ENCODE results near the gene PPP2R5C. TPM values are rescaled to one million over a fixed set of nuclear protein-coding genes. Genes with fewer than 3 reads are reported as not detected.

The PPP2R5C gene
- total and polyA plus RNA-seq, 2 of the 4 experiments (the other 2 are of a cell fraction), result 65.9 to 78.7 TPM

- Histone ChIP-seq H2AK9ac (replicated peaks; ENCODE audit: low read depth, low read length, poor library complexity) (no peak overlapping the region), H3K9me1 (ENCODE audit: insufficient read depth, low read length) (no peaks in the 10 kb centered on the region), H4K5ac (ENCODE audit: low read depth, low read length) (no peak overlapping the region), H3K27ac (ENCODE audit: insufficient read depth, low read length) (no peak overlapping the region), H3K23ac (ENCODE audit: low read depth, low read length) (no peak overlapping the region), H3K9ac (ENCODE audit: low read depth, low read length) (no peak overlapping the region), H3K4me2 (ENCODE audit: low read depth, low read length) (no peak overlapping the region), H3K4me1 (ENCODE audit: control insufficient read depth, insufficient read depth, low read length) (no peaks in the 10 kb centered on the region), H3K79me1 (ENCODE audit: low read depth in 1 of 2, low read length in 2 of 2) (no peaks in the 10 kb centered on the region; a peak in 1 of 4 replicates), H3K27me3 (ENCODE audit: control insufficient read depth, insufficient read depth, low read length) (no peaks in the 10 kb centered on the region), H4K8ac (ENCODE audit: low read depth in 2 of 2, low read length in 2 of 2) (no peak overlapping the region), H4K20me1 (ENCODE audit: insufficient read depth, low read length) (no peaks in the 10 kb centered on the region), H2AFZ (replicated peaks; ENCODE audit: low read length, poor library complexity) (no peak overlapping the region), H3K9me3 (ENCODE audit: control insufficient read depth, insufficient read depth, low read length) (no peaks in the 10 kb centered on the region), H2BK120ac (ENCODE audit: low read depth, low read length) (no peak overlapping the region), H2BK20ac (ENCODE audit: low read depth, low read length) (no peak overlapping the region), H3K36me3 (ENCODE audit: control insufficient read depth, insufficient read depth, low read length) (peaks cover 51% of the 10 kb centered on the region), H3K18ac (ENCODE audit: low read depth, low read length) (no peak overlapping the region), H2BK5ac (ENCODE audit: low read depth, low read length, poor library complexity, severe bottlenecking) (no peak overlapping the region), H3K56ac (ENCODE audit: extremely low read depth, insufficient read depth, low read length) (no peak overlapping the region), H3K4me3 (ENCODE audit: insufficient read depth, low read depth, low read length) (no peak overlapping the region), H2BK15ac (ENCODE audit: low read depth, low read length) (no peak overlapping the region), H3K14ac (replicated peaks; ENCODE audit: low read depth, low read length) (no peak overlapping the region), H4K91ac (ENCODE audit: insufficient read depth, low read depth, low read length) (no peak overlapping the region), H2AK5ac (ENCODE audit: low read depth, low read length) (no peak overlapping the region), H3K4ac (ENCODE audit: low read depth, low read length) (no peak overlapping the region)
- in situ Hi-C loops (cut with MboI; ENCODE audit: low sequenced_read_pairs), result no loop called here
- dilution Hi-C loops (cut with HindIII; ENCODE audit: low sequenced_read_pairs, unreplicated experiment), result no loop called here
- DNase-seq (no peak), ATAC-seq (ENCODE audit: low read depth) (no peak)
- 80% methylated on average over 2 of the region's 8 CpGs; no CpG with 5 or more reads in 1 of the 2 experiments for WGBS, 2 experiments (ENCODE audit: extremely low coverage in 2 of 2, insufficient read length in 1 of 2)
- no TSS peak for BruUV-seq (replicated peaks)
- ChIA-PET POLR2A (ENCODE audit: unreplicated experiment) (no interaction called here), CTCF (no interaction called here)
- TF ChIP-seq CTCF (conservative IDR thresholded peaks at IDR 0.05; ENCODE audit: low read depth, low read length) (no peak), SMC3 (IDR thresholded peaks at IDR 0.05; ENCODE audit: low read depth, low read length) (no peak)
- intact Hi-C loops (cut with micrococcal nuclease), result loop anchor here (10.0 kb wide), 1 partner anchor 124 kb away; no protein-coding TSS in a partner anchor
Observed at GRCh38 chr14:101898416-101898815, 136.9 kb downstream of the PPP2R5C start.
